Fibroblast of lung (primary cell): ENCODE measurements around the gene TSEN2. TPM values are rescaled to one million over a fixed set of nuclear protein-coding genes. Genes with fewer than 3 reads are reported as not detected.
"Not testable (repeated sequence)": the region's sequence is repeated elsewhere in the genome, so short reads cannot be mapped to it uniquely, and the experiment has no call there.

ENCODE experiments used
- DNase-seq, 2 donors: peaks; one replicate each; pipeline versions ENCODE4 v3.0.0 to v3.0.0-alpha.2; 2010; ENCODE audit warnings: low read depth in 2 of 2
- H2AFZ ChIP-seq: 2 replicates; pipeline ENCODE4 v1.5.1; 2012; ENCODE audit warnings: low read length, control low read depth, inconsistent platforms
- H3K27ac ChIP-seq: 2 replicates; pipeline ENCODE4 v1.5.1; 2011; ENCODE audit warnings: low read length, control low read depth; ENCODE audit not compliant: insufficient read depth
- H3K27me3 ChIP-seq: 2 replicates; pipeline ENCODE4 v1.5.1; 2011; ENCODE audit warnings: mild to moderate bottlenecking, low read length; ENCODE audit not compliant: control insufficient read depth, insufficient read depth
- H3K36me3 ChIP-seq: 2 replicates; pipeline ENCODE4 v1.5.1; 2011; ENCODE audit warnings: low read length; ENCODE audit not compliant: control insufficient read depth, insufficient read depth
- H3K4me1 ChIP-seq: 2 replicates; pipeline ENCODE4 v1.5.1; 2011; ENCODE audit warnings: low read length; ENCODE audit not compliant: control insufficient read depth, insufficient read depth; ENCODE audit errors: extremely low read depth
- H3K4me2 ChIP-seq: 2 replicates; pipeline ENCODE4 v1.5.1; 2011; ENCODE audit warnings: low read length, control low read depth; ENCODE audit not compliant: insufficient read depth; ENCODE audit errors: extremely low read depth
- H3K4me3 ChIP-seq, 4 experiments: fragments of 200-600 bp in 1 of 4; sonication (generic) in 1 of 4; replicated peaks in 1 of 4; 2 replicates each; pipeline ENCODE4 v1.5.1; 2011 to 2016; ENCODE audit warnings: low read length in 4 of 4, low read depth in 3 of 4, mild to moderate bottlenecking in 3 of 4, control low read depth in 2 of 4, inconsistent platforms in 1 of 4, mixed read lengths in 1 of 4; ENCODE audit not compliant: insufficient read depth in 1 of 4; ENCODE audit errors: control extremely low read depth in 1 of 4
- H3K79me2 ChIP-seq: 2 replicates; pipeline ENCODE4 v1.5.1; 2012; ENCODE audit warnings: mild to moderate bottlenecking, low read length, inconsistent platforms; ENCODE audit not compliant: control insufficient read depth, insufficient read depth
- H3K9ac ChIP-seq: 2 replicates; pipeline ENCODE4 v1.5.1; 2011; ENCODE audit warnings: mild to moderate bottlenecking, low read length, control low read depth; ENCODE audit not compliant: insufficient read depth
- H3K9me3 ChIP-seq: 2 replicates; pipeline ENCODE4 v1.5.1; 2012; ENCODE audit warnings: low read depth, low read length; ENCODE audit not compliant: control insufficient read depth, insufficient read depth
- H4K20me1 ChIP-seq: 2 replicates; pipeline ENCODE4 v1.5.1; 2011; ENCODE audit warnings: low read length; ENCODE audit not compliant: control insufficient read depth, insufficient read depth; ENCODE audit errors: extremely low read depth
- EZH2 ChIP-seq: IDR thresholded peaks from 2 replicates; pipeline ENCODE4 v1.5.1; 2012; ENCODE audit warnings: low read length, control low read depth, mild to moderate bottlenecking; ENCODE audit errors: missing control alignments
- polyA plus RNA-seq, 2 donors: library from polyadenylated mRNA; depleted of rRNA in 1 of 2; stranded (reverse) in 1 of 2; unstranded in 1 of 2; fragments of >200 nt; gene quantifications; 2 replicates each; pipeline ENCODE4 v1.2.1, GENCODE V29; 2011 to 2012; ENCODE audit warnings: missing spikeins in 1 of 2
- total RNA-seq: library from RNA; depleted of rRNA; stranded (reverse); fragments of >200 nt; gene quantifications from 2 replicates; pipeline ENCODE4 v1.2.1, GENCODE V29; 2014
- TF ChIP-seq, protein P1 (sequence below), 2 donors: IDR thresholded peaks in 1 of 2; conservative IDR thresholded peaks in 1 of 2; 1 replicate in 1 of 2; 2 replicates in 1 of 2; pipeline ENCODE4 v1.5.1; 2011 to 2012; ENCODE audit warnings: low read length in 2 of 2, control low read depth in 1 of 2, inconsistent platforms in 1 of 2, low read depth in 1 of 2, mild to moderate bottlenecking in 1 of 2

The TSEN2 gene
- total and polyA plus RNA-seq, 2 donors (not counting 1 experiment from before 2014, with no cell fraction given), result 9.8 to 14.4 TPM

DNA sequence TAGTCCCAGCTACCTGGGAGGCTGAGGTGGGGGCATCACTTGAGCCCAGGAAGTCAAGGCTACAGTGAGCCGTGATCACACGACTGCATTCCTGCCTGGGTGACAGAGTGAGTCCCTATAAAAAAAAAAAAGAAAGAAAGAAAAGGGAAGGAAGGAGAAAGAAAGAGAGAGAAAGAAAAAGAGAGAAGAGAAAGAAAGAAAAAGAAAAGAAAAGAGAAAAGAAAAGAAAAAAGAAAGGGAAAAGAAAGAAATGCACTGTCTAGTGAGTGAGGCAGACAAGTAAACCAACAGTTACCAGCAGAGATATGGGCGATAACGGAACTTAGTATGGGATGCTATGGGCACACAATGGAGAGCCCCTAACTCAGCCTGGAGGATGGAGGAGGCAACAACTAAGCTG is 37.2 kb upstream of the TSEN2 start:
- Histone ChIP-seq H3K27ac (no peak overlapping the region), H3K4me3 (no peak overlapping the region), H3K36me3 (no peaks in the 10 kb centered on the region), H3K4me1 (no peaks in the 10 kb centered on the region), H4K20me1 (no peaks in the 10 kb centered on the region), H3K4me2 (no peak overlapping the region), H2AFZ (no peak overlapping the region), H3K9ac (no peak overlapping the region), H3K79me2 (no peaks in the 10 kb centered on the region), H3K27me3 (no peaks in the 10 kb centered on the region), H3K9me3 (no peaks in the 10 kb centered on the region)
- DNase-seq, result no peak
- TF ChIP-seq, protein P1, sequence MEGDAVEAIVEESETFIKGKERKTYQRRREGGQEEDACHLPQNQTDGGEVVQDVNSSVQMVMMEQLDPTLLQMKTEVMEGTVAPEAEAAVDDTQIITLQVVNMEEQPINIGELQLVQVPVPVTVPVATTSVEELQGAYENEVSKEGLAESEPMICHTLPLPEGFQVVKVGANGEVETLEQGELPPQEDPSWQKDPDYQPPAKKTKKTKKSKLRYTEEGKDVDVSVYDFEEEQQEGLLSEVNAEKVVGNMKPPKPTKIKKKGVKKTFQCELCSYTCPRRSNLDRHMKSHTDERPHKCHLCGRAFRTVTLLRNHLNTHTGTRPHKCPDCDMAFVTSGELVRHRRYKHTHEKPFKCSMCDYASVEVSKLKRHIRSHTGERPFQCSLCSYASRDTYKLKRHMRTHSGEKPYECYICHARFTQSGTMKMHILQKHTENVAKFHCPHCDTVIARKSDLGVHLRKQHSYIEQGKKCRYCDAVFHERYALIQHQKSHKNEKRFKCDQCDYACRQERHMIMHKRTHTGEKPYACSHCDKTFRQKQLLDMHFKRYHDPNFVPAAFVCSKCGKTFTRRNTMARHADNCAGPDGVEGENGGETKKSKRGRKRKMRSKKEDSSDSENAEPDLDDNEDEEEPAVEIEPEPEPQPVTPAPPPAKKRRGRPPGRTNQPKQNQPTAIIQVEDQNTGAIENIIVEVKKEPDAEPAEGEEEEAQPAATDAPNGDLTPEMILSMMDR (conservative IDR thresholded peaks at IDR 0.05 in 1 of 2, IDR thresholded peaks at IDR 0.05 in 1 of 2; ENCODE audit: low read depth in 1 of 2, low read length in 2 of 2), result no peak
- TF ChIP-seq EZH2, result no peak

DNA sequence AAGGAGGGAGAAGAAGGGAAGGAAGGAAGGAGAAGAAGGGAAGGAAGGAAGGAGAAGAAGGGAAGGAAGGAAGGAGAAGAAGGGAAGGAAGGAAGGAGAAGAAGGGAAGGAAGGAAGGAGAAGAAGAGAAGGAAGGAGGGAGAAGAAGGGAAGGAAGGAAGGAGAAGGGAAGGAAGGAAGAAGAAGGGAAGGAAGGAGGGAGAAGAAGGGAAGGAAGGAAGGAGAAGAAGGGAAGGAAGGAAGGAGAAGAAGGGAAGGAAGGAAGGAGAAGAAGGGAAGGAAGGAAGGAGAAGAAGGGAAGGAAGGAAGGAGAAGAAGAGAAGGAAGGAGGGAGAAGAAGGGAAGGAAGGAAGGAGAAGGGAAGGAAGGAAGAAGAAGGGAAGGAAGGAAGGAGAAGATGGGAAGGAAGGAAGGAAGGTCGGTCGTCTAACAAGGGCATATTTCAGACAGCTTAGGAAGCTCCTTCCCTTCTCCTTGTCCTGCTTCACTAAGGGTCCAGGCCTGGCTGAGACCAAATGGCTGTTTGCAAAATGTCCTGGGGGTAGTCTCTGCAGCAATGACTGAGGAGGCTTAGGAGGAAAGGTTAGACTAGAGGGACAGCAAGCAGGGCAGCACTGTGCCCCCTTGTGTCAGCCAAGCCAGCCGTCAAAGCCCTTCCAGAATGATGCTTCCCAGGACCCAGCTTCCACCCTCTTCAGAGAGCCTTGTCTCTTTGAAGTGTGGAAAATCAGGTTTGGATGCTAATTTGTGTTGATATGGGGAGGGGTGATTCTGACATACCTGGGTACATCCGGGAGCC is 35.7 kb upstream of the TSEN2 start:
- H4K20me1 ChIP-seq, H3K4me3 ChIP-seq, H3K27me3 ChIP-seq, H3K79me2 ChIP-seq, DNase-seq, H2AFZ ChIP-seq, H3K4me2 ChIP-seq, H3K4me1 ChIP-seq, H3K36me3 ChIP-seq, H3K9ac ChIP-seq, H3K9me3 ChIP-seq, H3K27ac ChIP-seq: not testable (repeated sequence)

DNA sequence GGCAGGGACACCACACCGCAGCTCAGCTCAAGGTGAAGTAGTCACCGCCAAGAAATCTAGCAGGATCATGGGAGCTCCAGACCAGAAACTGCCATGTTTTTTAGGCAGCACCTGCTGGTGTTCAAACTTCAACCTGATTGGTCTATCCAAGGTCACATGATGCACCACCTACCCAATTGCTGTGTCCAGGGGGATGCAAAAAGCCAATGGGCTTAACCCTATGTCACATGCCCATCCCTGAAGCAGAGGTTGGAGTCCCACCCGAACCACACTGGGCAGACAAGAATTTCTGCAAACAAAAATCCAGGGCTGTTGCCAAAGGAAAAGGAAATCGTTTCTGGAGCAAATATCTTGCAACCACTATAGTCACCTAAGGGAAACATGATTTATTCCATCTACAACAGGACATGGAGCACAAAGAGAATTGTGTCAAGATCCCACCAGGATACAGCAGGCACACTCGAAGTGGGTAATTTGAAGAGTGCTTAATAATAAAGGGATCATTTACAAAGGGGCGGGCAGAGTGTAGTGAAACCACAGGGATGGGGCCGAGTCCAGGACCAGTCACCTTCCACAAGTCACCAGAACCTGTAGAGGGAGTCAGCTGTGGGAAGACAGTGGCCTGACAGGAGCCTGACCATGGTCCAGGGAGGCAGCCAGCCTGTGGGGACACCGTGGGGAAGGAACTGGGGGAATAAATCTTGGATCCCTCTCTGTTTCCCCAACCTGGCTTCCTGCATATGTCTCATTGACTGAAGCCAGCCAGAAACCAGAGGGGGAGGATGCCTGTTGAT is 34.2 kb upstream of the TSEN2 start:
- Histone ChIP-seq H3K4me3 (no peak overlapping the region), H3K36me3 (no peaks in the 10 kb centered on the region), H3K79me2 (no peaks in the 10 kb centered on the region), H4K20me1 (no peaks in the 10 kb centered on the region), H3K27me3 (no peaks in the 10 kb centered on the region), H3K4me2 (no peak overlapping the region), H3K4me1 (peaks cover 8% of the 10 kb centered on the region), H3K9ac (no peak overlapping the region), H3K27ac (no peak overlapping the region), H3K9me3 (no peaks in the 10 kb centered on the region), H2AFZ (no peak overlapping the region)
- TF ChIP-seq EZH2, result no peak
- TF ChIP-seq, protein P1 (conservative IDR thresholded peaks at IDR 0.05 in 1 of 2, IDR thresholded peaks at IDR 0.05 in 1 of 2; ENCODE audit: low read depth in 1 of 2, low read length in 2 of 2), result no peak
- no peak for DNase-seq
